GM21390 (cell line): ENCODE data around the gene ACVRL1.

ENCODE experiments used
- ATAC-seq: cut with Tn5 transposase; IDR thresholded peaks from one replicate; pipeline ENCODE4 v1.9.1; 2021; ENCODE audit not compliant: unreplicated experiment

Gene ACVRL1

GRCh38 chr12:51897181-51897580, 10.1 kb upstream of the ACVRL1 start:
- no peak for ATAC-seq

GRCh38 chr12:51898506-51898905, 8.8 kb upstream of the ACVRL1 start:
- ATAC-seq: no peak

GRCh38 chr12:51898937-51899336, 8.4 kb upstream of the ACVRL1 start:
- no peak for ATAC-seq

- no peak for ATAC-seq
Observed at GRCh38 chr12:51900323-51900889, 6.9 kb upstream of the ACVRL1 start.

- ATAC-seq: no peak
Observed at GRCh38 chr12:51901121-51901817, 6.0 kb upstream of the ACVRL1 start.

- no peak for ATAC-seq
Observed at GRCh38 chr12:51901881-51902280, 5.4 kb upstream of the ACVRL1 start.

GRCh38 chr12:51904951-51905470, 2.3 kb upstream of the ACVRL1 start:
- no peak for ATAC-seq

- no peak for ATAC-seq
Observed at GRCh38 chr12:51905471-51906429, 1.6 kb upstream of the ACVRL1 start.

- ATAC-seq: no peak
Observed at GRCh38 chr12:51906430-51907082, 748 bp upstream of the ACVRL1 start.

GRCh38 chr12:51907856-51908425, 637 bp downstream of the ACVRL1 start:
- no peak for ATAC-seq

- ATAC-seq: no peak
Observed at GRCh38 chr12:51908876-51909592, 1.7 kb downstream of the ACVRL1 start.

- ATAC-seq: no peak
Observed at GRCh38 chr12:51910168-51910567, 2.9 kb downstream of the ACVRL1 start.

- ATAC-seq: no peak
Observed at GRCh38 chr12:51910691-51911090, 3.4 kb downstream of the ACVRL1 start.

GRCh38 chr12:51911307-51911706, 4.0 kb downstream of the ACVRL1 start:
- ATAC-seq: no peak

- ATAC-seq: no peak
Observed at GRCh38 chr12:51911788-51912711, 4.7 kb downstream of the ACVRL1 start.

GRCh38 chr12:51913071-51914033, 6.0 kb downstream of the ACVRL1 start:
- ATAC-seq: no peak

GRCh38 chr12:51914034-51914923, 7.0 kb downstream of the ACVRL1 start:
- no peak for ATAC-seq
